Esophagus squamous epithelium (tissue), 4 donors: ENCODE results near the gene USP10.

ENCODE experiments used
- CTCF ChIP-seq, 6 experiments: fragments of 450-650 bp in 4 of 6; fragments of 200-600 bp in 2 of 6; sonication (generic) in 2 of 6; IDR thresholded peaks; one replicate each; pipeline ENCODE4 v1.5.1; 2016 to 2019; ENCODE audit warnings: antibody characterized with exemption in 6 of 6, mild to moderate bottlenecking in 4 of 6, moderate library complexity in 4 of 6
- POLR2A ChIP-seq, 4 donors: fragments of 450-650 bp; IDR thresholded peaks; one replicate each; pipeline ENCODE4 v1.6.1; 2017; ENCODE audit warnings: antibody characterized with exemption in 4 of 4, mild to moderate bottlenecking in 4 of 4, moderate library complexity in 3 of 4

- TF ChIP-seq POLR2A (IDR thresholded peaks at IDR 0.05) (no peak), CTCF (IDR thresholded peaks at IDR 0.05) (no peak)
Observed at GRCh38 chr16:84785843-84786581, 86.2 kb downstream of the USP10 start.
